Measurements from ENCODE around the gene PTGR1. TPM values are rescaled to one million over a fixed set of nuclear protein-coding genes. Genes with fewer than 3 reads are reported as not detected.

PTGR1 gene
- total and polyA plus RNA-seq, 2 experiments from 2014 or later: 19.1 to 24.7 TPM

- H3K4me1 ChIP-seq (ENCODE audit: insufficient read depth): no peaks in the 10 kb centered on the region
- Mint-ChIP-seq H3K27ac (no peak overlapping the region), H3K36me3 (ENCODE audit: low read depth) (peaks cover 82% of the 10 kb centered on the region), H3K27me3 (ENCODE audit: insufficient read depth, low read depth, poor library complexity) (peaks cover 6% of the 10 kb centered on the region), H3K4me1 (no peaks in the 10 kb centered on the region), H3K4me3 (no peak overlapping the region), H3K9me3 (peaks cover 33% of the 10 kb centered on the region)
- H3K79me2 ChIP-seq (replicated peaks; ENCODE audit: insufficient read depth): no peaks in the 10 kb centered on the region
- TF ChIP-seq, protein P1, sequence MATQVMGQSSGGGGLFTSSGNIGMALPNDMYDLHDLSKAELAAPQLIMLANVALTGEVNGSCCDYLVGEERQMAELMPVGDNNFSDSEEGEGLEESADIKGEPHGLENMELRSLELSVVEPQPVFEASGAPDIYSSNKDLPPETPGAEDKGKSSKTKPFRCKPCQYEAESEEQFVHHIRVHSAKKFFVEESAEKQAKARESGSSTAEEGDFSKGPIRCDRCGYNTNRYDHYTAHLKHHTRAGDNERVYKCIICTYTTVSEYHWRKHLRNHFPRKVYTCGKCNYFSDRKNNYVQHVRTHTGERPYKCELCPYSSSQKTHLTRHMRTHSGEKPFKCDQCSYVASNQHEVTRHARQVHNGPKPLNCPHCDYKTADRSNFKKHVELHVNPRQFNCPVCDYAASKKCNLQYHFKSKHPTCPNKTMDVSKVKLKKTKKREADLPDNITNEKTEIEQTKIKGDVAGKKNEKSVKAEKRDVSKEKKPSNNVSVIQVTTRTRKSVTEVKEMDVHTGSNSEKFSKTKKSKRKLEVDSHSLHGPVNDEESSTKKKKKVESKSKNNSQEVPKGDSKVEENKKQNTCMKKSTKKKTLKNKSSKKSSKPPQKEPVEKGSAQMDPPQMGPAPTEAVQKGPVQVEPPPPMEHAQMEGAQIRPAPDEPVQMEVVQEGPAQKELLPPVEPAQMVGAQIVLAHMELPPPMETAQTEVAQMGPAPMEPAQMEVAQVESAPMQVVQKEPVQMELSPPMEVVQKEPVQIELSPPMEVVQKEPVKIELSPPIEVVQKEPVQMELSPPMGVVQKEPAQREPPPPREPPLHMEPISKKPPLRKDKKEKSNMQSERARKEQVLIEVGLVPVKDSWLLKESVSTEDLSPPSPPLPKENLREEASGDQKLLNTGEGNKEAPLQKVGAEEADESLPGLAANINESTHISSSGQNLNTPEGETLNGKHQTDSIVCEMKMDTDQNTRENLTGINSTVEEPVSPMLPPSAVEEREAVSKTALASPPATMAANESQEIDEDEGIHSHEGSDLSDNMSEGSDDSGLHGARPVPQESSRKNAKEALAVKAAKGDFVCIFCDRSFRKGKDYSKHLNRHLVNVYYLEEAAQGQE (IDR thresholded peaks at IDR 0.05; ENCODE audit: unreplicated experiment): no peak
- TF ChIP-seq NANOG (IDR thresholded peaks at IDR 0.05; ENCODE audit: borderline replicate concordance): no peak
- no peak for ATAC-seq
- no peak overlapping the region for H3K27ac ChIP-seq (ENCODE audit: low read depth)
- peaks cover 25% of the 10 kb centered on the region for H3K36me3 ChIP-seq (ENCODE audit: insufficient read depth)
- H2AFZ ChIP-seq: no peak overlapping the region
- H3K4me2 ChIP-seq: no peak overlapping the region
- H3K4me3 ChIP-seq: no peak overlapping the region
- H3K27me3 ChIP-seq (ENCODE audit: insufficient read depth): no peaks in the 10 kb centered on the region
- no peak for DNase-seq (ENCODE audit: low spot score)
- no peaks in the 10 kb centered on the region for H4K20me1 ChIP-seq (replicated peaks; ENCODE audit: insufficient read depth)
- H3K9me2 ChIP-seq (ENCODE audit: insufficient read depth): no peaks in the 10 kb centered on the region
- H3F3A ChIP-seq (replicated peaks; ENCODE audit: low read depth): no peaks in the 10 kb centered on the region
These were observed 33.2 kb downstream of the PTGR1 start for GRCh38 chr9:111566234-111566633.

GRCh38 chr9:111561165-111561719 is 38.2 kb downstream of the PTGR1 start:
- peaks cover 4% of the 10 kb centered on the region for H3K27me3 Mint-ChIP-seq (ENCODE audit: insufficient read depth, low read depth, poor library complexity)
- H3K9me3 Mint-ChIP-seq: peaks cover 25% of the 10 kb centered on the region
- H3K4me3 Mint-ChIP-seq: no peak overlapping the region
- H2AFZ ChIP-seq: no peak overlapping the region
- no peaks in the 10 kb centered on the region for H3K4me1 ChIP-seq (ENCODE audit: insufficient read depth)
- no peaks in the 10 kb centered on the region for H3K36me3 ChIP-seq (ENCODE audit: insufficient read depth)
- H3K9me2 ChIP-seq (ENCODE audit: insufficient read depth): 0 out of 2 replicates have a peak, but pooled peaks cover 3% of the 10 kb centered on the region
- peaks cover 64% of the 10 kb centered on the region for H3K36me3 Mint-ChIP-seq (ENCODE audit: low read depth)
- H3K27me3 ChIP-seq (ENCODE audit: insufficient read depth): no peaks in the 10 kb centered on the region
- no peak overlapping the region for H3K27ac Mint-ChIP-seq
- H3K27ac ChIP-seq (ENCODE audit: low read depth): no peak overlapping the region
- H3K4me1 Mint-ChIP-seq: no peaks in the 10 kb centered on the region
- no peak overlapping the region for H3K4me3 ChIP-seq
- no peaks in the 10 kb centered on the region for H3K79me2 ChIP-seq (replicated peaks; ENCODE audit: insufficient read depth)
- TF ChIP-seq, protein P2, sequence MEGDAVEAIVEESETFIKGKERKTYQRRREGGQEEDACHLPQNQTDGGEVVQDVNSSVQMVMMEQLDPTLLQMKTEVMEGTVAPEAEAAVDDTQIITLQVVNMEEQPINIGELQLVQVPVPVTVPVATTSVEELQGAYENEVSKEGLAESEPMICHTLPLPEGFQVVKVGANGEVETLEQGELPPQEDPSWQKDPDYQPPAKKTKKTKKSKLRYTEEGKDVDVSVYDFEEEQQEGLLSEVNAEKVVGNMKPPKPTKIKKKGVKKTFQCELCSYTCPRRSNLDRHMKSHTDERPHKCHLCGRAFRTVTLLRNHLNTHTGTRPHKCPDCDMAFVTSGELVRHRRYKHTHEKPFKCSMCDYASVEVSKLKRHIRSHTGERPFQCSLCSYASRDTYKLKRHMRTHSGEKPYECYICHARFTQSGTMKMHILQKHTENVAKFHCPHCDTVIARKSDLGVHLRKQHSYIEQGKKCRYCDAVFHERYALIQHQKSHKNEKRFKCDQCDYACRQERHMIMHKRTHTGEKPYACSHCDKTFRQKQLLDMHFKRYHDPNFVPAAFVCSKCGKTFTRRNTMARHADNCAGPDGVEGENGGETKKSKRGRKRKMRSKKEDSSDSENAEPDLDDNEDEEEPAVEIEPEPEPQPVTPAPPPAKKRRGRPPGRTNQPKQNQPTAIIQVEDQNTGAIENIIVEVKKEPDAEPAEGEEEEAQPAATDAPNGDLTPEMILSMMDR (conservative IDR thresholded peaks at IDR 0.05; ENCODE audit: low read depth in 2 of 2): no peak
- no peak overlapping the region for H3K4me2 ChIP-seq
- no peak for DNase-seq (ENCODE audit: low spot score)
- H3F3A ChIP-seq (replicated peaks; ENCODE audit: low read depth): no peaks in the 10 kb centered on the region
- no peak for ATAC-seq
- H4K20me1 ChIP-seq (replicated peaks; ENCODE audit: insufficient read depth): no peaks in the 10 kb centered on the region

Data from GM23338 (cell line).